ELF-1 (cell line): ENCODE data around the gene COL20A1.
A peak's percentile ranks its signal among the peaks of the same experiment; 100 is the strongest.

Experiments
- DNase-seq: peaks from one replicate; pipeline ENCODE4 v3.0.0-alpha.2; 2016; ENCODE audit warnings: low read depth, low spot score

COL20A1 gene

DNA sequence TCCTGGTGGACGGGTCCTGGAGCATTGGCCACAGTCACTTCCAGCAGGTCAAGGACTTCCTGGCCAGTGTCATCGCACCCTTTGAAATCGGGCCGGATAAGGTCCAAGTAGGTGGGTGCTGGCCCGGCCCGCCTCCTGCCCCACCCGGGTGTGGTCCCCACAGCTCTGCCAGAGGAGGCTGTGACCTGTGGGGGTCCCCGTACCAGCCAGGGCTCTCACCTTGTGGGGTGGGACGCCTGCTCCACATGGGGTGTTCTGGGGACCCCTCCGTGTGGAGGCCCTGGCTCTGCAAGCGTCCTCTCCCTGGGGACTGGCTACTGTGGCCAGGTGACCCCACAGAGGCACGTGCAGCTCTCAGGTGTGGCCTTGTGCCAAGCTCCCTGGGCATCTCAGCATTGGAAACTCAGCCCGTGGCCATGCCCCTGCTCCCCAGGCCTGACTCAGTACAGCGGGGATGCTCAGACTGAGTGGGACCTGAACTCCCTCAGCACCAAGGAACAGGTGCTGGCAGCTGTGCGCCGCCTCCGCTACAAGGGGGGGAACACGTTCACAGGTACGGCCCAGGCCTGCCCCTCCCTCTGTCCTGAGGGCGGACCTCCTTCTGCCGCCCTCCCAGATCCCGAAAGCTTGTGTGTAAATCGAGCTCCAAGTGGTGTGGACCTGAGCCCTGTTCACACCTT lies 14.7 kb downstream of the COL20A1 start:
- DNase-seq, result no peak

DNA sequence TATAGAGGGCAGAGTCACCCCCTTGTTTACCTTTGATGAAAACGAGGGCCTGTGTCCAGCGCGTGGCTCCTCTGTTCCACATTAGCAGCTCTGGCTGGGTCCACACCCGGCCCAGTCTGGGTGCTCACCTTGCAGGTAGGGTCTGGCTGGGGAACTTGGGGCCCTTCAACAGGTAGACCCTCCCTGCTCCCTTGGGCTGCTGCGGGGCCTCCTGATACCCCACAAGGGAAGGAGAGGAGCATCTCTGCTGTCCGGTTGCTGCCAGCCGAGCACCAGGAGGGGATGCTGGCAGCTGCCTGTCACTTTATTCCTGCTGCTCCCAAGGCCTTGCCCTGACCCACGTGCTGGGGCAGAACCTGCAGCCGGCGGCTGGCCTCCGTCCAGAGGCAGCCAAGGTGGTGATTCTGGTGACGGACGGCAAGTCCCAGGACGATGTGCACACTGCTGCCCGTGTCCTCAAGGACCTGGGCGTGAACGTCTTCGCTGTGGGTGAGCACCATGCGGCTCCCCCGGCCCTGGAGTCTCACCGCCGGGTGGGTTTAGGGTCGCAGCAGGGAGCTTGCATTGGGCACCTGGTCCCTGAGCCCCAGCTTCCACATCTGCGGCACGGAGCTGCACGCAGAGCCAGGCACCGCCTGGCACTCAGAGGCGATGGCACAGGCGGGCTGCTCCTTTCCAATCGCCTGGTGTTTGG lies 15.4 kb downstream of the COL20A1 start:
- no peak for DNase-seq

DNA sequence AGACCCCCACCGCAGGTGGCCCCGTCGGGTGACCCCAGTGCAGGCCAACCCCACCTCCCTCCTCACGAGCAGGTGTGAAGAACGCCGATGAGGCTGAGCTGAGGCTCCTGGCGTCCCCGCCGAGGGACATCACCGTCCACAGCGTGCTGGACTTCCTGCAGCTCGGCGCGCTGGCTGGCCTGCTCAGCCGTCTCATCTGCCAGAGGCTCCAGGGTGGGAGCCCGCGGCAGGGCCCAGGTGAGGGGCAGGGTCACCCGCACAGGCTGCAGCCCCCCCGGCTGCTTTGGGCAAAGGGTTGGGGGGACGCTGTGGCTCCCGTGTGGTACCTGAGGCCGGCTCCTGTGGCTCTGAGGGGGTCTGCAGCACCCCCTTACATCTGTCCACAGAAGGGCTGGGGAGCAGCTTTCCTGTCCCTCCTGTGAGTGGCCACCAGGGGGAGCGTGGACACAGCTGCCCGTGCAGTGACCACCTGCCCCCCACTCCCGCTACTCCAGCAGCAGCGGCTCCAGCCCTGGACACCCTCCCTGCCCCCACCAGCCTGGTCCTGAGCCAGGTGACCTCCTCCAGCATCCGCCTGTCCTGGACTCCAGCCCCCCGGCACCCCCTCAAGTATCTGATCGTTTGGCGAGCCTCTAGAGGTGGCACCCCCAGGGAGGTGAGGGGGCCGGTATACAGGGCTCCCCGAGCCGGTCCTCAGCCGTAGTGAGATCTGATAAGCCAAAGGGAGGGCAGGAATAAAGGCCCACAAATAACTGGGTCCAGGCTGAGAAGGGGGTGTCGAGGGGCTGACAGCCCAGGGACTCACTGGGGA lies 16.5 kb downstream of the COL20A1 start:
- DNase-seq, result peak; percentile 66

DNA sequence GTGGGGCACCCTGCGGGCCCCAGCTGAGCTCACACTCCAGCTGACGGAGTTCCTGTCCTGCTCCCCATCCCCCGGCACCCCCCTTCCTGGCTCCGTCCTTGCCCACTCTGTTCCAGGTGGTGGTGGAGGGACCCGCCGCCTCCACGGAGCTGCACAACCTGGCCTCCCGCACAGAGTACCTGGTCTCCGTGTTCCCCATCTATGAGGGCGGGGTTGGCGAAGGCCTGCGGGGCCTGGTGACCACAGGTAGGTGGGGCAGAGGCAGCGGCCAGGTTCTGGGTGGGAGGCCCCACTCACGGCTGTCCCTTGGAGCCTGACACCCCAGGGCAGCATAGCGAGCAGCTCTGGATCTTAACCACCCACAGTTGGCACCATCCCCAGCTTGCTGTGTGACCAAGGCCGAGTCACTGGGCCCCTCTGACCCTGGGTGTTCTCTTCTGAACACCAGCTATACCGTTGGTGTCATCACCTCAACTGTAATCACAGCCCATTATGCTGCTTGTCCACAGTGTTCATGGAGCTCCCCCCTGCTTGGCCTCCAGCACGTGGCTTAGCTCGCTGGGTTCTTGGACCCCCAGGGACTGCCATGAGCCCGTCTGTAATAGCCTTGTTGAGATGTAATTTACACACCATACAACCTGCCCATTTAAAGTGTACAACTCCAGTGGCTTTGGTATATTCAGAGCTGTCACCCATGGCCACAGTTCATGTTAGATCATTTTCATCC lies 17.4 kb downstream of the COL20A1 start:
- DNase-seq, result no peak

DNA sequence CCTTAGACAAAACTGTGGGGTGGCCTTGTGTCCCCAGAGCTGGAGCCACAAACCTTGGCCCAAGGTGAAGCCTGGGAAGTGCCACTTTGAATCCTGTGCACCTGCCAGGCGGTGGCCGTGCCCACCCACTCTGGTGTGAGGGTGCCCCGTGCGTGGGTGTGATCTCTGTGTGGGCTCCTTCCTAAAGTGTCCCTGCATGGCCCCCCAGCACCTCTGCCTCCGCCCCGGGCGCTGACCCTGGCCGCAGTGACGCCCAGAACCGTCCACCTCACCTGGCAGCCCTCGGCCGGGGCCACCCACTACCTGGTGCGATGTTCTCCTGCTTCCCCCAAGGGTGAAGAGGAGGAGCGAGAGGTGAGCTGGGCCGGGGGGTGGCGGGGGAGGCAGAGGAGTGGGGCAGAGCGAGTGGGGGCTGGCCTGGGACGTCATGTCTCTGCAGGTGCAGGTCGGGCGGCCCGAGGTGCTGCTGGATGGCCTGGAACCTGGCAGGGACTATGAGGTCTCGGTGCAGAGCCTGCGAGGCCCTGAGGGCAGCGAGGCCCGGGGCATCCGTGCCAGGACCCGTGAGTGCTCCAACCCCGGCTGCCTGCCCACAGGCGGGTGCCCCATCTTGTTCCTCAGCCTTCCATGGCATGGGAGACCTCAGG lies 18.3 kb downstream of the COL20A1 start:
- DNase-seq, result no peak

DNA sequence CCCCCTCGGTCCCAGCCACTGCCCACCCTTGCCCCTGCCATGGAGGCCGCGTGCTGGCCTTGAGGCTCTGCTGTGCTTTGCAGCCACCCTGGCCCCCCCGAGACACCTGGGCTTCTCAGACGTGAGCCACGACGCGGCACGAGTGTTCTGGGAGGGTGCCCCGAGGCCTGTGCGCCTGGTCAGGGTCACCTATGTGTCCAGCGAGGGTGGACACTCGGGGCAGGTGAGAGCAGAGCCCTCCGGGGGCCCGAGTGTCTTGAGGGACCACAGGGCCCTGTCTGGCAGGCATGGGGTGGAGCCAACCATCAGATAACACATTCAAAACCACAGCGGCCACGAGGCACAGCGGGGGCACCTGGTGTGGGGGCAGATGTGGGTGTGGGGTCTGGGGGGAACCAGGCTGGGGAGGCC lies 18.9 kb downstream of the COL20A1 start:
- no peak for DNase-seq

DNA sequence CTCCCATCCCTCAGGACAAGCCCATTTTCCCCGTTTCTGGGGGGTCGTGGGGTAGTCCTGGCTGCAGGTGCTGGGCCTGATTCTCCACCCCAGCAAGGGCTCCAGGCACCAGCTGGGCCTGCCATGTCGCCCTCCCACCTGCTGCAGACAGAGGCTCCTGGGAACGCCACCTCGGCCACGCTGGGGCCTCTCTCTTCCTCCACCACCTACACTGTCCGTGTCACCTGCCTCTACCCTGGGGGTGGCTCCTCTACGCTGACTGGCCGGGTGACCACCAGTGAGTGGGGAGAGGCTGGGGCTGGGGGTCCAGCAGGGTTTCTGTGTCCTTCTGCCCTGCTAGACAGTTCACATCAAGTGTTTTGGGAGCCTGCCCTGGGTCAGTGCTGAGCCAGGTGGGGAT lies 19.3 kb downstream of the COL20A1 start:
- no peak for DNase-seq

DNA sequence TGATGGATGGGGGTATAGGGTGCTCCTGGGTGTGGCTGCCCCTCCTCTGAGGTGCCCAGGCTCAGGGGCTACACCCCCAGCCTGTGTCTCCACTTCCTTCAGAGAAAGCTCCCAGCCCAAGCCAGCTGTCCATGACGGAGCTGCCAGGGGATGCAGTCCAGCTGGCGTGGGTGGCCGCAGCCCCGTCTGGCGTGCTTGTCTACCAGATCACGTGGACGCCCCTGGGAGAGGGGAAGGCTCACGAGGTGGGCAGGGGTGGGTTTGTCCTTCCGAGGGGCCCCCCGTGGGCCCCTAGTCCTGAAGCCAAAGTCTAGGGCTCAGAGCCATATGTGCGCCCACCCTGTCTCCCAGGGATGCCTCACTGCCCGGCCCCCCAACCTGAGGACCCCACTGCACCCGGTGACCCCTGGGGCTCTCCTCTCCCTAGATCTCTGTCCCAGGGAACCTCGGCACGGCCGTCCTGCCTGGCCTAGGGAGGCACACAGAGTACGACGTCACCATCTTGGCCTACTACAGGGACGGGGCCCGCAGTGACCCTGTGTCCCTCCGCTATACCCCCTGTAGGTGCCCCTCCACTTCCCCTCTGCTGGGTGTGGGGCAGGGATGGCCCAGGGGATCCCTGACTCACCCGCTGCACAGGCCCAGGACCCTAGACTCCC lies 19.8 kb downstream of the COL20A1 start:
- no peak for DNase-seq

DNA sequence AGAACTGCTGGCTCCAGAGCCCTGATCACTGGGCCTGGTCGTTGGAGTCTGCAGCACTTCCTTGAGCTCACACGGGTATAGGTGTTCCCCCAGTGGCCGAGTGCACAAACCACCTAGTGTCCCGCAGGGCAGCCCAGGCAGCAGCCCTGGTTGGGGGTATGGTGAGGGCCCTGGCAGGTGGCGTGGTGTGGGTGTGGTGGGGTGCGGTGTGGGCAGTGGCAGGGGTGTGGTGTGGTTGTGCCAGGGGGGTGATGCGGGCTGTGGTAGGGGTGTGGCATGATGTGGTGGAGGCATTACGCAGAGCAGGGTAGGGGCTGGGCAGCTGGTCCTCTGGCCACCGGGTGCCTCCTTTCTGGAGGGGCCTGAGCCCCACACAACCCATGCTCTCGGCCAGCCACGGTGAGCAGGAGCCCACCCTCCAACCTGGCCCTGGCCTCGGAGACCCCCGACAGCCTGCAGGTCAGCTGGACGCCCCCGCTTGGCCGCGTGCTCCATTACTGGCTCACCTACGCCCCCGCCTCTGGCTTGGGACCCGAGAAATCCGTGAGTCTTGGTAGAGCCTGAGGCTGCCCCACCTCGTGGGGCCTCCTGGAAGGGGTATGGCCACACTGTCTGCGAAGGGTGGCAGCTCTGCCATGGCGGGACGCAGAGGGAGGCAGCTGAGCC lies 20.5 kb downstream of the COL20A1 start:
- DNase-seq, result no peak

DNA sequence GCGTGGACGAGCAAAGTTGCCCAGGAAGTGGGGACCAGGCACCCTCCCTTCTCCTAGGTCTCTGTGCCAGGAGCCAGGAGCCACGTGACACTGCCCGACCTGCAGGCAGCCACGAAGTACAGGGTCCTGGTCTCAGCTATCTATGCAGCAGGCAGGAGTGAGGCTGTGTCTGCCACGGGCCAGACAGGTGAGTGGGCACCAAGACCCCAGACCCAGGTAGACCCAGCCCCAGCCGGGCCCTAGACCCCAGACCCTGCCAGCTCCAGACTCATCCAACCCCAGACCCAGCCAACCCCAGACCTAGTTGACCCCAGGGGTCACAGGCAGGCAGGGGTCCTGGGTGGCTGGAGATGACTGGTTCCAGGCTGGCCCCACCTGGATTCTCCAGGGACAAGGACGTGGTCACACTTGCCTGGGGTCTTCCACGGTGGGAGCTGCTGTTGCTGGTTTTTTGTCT lies 21.1 kb downstream of the COL20A1 start:
- no peak for DNase-seq

DNA sequence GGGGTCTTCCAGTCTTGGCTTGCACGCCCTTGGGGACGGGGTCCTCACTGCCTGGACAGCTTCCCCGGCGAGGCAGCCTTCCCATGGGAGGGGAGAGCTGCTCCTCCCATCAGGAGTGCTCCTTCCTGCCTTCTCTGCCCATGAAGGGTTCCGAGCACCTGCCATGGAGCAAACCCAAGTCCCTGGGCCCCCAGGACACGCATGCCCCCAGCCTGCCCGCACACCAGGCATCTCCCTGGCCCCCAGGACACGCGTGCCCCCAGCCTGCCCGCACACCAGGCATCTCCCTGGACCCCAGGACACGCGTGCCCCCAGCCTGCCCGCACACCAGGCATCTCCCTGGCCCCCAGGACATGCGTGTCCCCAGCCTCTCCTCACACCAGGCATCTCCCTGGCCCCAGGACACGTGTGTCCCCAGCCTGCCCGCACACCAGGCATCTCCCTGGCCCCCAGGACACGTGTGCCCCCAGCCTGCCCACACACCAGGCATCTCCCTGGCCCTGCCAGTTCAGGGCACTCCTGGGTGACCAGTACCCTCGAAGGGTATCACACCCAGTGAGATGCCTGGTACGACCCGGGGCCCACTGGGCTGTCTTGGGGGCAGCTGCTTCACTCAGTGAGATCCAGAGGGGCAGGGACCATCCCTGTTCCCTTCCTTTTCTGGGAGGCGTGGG lies 21.7 kb downstream of the COL20A1 start:
- DNase-seq, result no peak

DNA sequence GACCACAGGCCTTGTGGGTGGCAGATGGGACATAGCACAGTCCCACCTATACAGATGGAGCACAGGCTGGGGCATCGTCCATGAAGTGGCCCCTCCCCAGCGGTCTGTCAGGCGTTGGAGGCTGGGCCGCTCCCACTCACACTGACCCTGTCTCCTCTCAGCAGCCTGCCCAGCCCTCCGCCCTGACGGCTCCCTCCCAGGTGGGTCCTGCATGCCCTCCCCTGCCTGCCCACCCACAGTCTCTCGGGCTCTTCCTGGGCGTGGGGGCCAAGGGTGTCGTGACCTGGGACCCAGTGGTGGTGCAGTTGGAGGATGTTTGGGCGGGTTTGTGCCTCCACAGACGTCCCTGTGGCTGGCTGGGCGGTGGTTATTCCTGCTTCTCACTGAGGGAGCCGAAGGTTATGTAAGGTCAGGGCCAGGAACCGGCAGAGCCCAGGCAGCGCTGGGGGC lies 22.3 kb downstream of the COL20A1 start:
- no peak for DNase-seq

DNA sequence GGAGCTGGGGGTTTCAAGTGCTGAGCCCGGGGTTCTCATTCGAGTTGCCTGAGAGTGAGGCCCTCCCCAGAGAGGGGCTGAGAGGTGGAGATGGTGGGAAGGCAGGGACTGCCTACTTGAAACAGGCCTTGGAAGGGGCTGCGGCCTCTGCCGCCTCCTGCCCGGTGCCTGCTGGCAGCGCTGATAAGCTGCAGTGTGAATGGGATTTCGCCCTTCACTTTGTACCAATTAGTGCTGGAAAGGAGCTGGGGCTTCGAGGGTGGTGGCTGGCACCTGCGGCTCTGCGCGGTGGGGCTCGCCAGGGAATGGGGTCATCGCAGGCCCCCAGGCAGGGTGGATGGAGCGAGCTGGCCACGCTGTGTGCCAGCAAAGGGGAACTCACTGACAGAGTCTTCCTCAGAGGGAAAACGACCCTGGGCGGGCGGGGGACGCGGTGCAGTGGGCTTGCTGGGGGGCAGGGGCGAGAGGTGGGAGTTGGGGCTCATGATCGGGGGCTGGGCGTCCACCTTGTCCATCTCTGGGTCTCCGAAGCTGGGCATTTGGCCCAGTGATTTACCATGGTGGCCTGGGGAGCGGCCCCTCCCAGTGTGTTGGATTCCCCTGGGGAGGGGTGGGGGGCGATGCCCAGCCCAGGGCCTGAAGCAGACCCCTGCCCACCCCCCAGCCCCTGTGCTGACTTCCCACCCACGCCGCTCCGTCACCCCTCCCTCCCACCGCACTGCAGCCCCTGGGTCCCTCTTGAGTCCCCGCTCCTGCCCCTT lies 22.9 kb downstream of the COL20A1 start:
- DNase-seq, result no peak

DNA sequence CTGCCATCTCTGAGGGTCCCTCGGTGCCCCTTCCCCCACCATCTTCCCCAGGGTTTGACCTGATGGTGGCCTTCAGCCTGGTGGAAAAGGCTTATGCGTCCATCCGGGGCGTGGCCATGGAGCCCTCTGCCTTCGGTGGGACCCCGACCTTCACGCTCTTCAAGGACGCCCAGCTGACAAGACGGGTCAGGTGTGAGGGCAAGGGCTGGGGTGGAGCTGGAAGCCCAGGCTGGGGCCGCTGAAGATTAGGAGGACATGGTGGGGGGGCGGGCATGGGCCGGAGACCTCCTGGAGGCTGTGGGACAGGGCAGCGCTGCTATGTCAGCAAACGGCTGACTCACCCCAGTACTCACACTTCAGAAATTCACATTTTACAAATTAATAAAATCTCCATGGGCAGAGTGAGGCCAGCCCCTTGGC lies 23.5 kb downstream of the COL20A1 start:
- DNase-seq, result no peak

DNA sequence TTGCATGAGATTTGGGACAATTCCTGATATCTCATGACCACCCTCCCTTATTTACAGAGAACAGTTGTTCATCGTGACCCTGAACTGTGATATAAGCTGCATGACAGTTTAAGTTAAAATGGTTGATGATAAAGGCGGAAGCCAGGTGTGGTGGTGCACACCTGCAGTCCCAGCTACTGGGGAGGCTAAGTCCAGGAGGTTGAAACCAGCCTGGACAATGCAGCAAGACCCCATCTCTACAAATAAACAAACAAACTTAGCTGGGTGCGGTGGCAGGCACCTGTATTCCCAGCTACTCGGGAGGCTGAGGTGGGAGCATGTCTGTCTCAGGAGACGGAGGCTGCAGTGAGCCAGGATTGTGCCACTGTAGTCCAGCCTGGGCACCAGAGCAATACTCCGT lies 24.1 kb downstream of the COL20A1 start:
- DNase-seq, result no peak

DNA sequence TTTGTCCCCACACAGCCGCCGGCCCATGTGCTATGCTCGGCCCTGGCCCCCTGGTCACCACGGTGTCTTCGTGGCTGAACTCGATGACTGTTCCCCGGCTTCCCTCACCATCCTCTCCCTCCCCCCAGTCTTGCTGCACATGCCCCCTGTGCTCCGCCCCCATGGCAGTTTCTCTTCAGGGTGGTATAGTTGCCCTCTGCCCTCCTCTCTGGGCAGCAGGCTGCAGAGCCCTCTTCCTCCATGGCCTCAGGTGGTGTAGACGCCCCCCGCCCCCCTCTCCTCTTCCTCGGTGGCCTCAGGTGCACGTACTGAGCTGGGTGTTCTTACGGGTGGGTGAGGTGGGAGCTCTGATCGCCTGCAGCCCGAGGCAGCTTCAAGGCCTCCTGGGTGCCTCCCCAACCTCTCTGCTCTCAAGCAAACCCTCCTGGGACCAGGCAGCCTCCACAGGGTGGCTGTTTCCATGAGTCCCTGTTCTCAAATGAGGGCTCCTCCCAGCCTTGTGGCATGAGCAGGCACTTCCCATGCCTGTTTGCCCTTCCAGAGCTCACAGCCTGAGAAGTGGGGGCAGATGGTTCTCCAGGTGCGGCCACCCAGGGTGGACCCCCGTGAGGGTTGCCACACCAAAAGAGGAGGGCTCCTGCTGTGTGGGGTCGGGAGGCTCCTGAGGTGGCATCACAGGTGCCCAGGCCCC lies 24.8 kb downstream of the COL20A1 start:
- no peak for DNase-seq

DNA sequence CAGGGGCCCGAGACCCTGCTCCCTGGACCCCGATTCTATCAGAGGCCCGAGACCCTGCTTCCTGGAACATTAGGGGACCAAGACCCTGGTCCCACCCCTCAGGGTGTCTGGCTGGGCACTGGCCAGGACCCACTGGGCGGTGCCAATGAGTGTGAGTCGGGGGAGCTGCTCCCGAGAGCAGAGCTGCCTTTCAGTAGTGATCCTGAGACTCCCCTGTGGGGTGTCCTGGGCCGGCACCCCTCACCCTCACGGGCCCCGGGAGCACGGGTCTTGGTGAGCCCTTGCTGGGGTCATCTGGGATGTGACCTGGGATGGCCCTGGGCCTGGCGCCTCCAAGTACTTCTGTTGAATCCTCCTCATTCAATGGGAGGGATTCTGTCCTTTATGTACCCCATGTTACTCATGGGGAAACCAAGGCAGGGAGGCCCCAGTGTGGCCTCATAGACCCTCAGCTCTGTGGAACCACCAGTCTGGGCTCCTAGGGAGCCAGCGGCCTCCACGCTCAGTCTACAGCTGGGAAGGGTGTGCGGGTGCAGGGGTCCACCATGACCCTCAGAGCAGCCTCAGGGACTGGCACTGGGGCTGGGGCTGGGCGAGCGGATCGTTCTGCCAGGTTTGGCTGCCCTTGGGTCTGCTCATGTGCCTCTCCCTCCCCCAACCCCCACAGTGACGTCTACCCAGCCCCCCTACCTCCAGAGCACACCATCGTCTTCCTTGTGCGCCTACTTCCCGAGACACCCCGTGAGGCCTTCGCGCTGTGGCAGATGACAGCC lies 25.6 kb downstream of the COL20A1 start:
- no peak for DNase-seq
